CD4-positive, alpha-beta memory T cell (primary cell): ENCODE data around the gene ACSS1. TPM values are rescaled to one million over a fixed set of nuclear protein-coding genes. Genes with fewer than 3 reads are reported as not detected.
A peak's percentile ranks its signal among the peaks of the same experiment; 100 is the strongest.

Experiments
- CTCF ChIA-PET: fragments of 350-600 bp; sonication (Branson Sonifier 250); formaldehyde crosslinking; loops from one replicate; lab custom pipeline; 2021; ENCODE audit warnings: inconsistent platforms; ENCODE audit not compliant: partially characterized antibody; lab: Charles Lee
- POLR2A ChIA-PET: fragments of 350-600 bp; sonication (Branson Sonifier 250); formaldehyde crosslinking; loops from one replicate; lab custom pipeline; 2021; ENCODE audit not compliant: partially characterized antibody; lab: Charles Lee
- DNase-seq, 5 donors: peaks; one replicate each; pipeline versions ENCODE4 v3.0.0 to v3.0.0-alpha.2; 2020 to 2022; ENCODE audit warnings: mixed read lengths in 1 of 5
- H3K27ac ChIP-seq: one replicate; pipeline ENCODE4 v1.7.0; 2013; ENCODE audit warnings: low read depth, low read length
- H3K27me3 ChIP-seq: 2 replicates; pipeline ENCODE4 v1.7.0; 2013; ENCODE audit warnings: mild to moderate bottlenecking, low read length, moderate library complexity; ENCODE audit not compliant: insufficient read depth
- H3K36me3 ChIP-seq: 2 replicates; pipeline ENCODE4 v1.7.0; 2013; ENCODE audit warnings: mild to moderate bottlenecking, low read length, moderate library complexity; ENCODE audit not compliant: insufficient read depth
- H3K4me1 ChIP-seq: 2 replicates; pipeline ENCODE4 v1.7.0; 2013; ENCODE audit warnings: mild to moderate bottlenecking, low read length, moderate library complexity; ENCODE audit not compliant: insufficient read depth
- H3K4me3 ChIP-seq, 2 donors: one replicate each; pipeline ENCODE4 v1.7.0; 2013; ENCODE audit warnings: low read length in 2 of 2, mild to moderate bottlenecking in 1 of 2
- H3K9me3 ChIP-seq, 2 donors: one replicate each; pipeline ENCODE4 v1.7.0; 2013; ENCODE audit warnings: low read length in 2 of 2, control low read depth in 1 of 2; ENCODE audit not compliant: control insufficient read depth in 1 of 2
- H3K27ac Mint-ChIP-seq, 7 donors: one replicate each; pipeline ENCODE4 v1.8.0; 2020 to 2021; ENCODE audit warnings: mixed read lengths in 7 of 7, mild to moderate bottlenecking in 6 of 7, inconsistent platforms in 3 of 7, moderate library complexity in 3 of 7
- H3K27me3 Mint-ChIP-seq, 2 donors: one replicate each; pipeline ENCODE4 v1.8.0; 2020 to 2021; ENCODE audit warnings: mixed read lengths in 2 of 2
- H3K36me3 Mint-ChIP-seq, 2 donors: one replicate each; pipeline ENCODE4 v1.8.0; 2020 to 2021; ENCODE audit warnings: mixed read lengths in 2 of 2, inconsistent platforms in 1 of 2, mild to moderate bottlenecking in 1 of 2
- H3K4me1 Mint-ChIP-seq, 4 donors: one replicate each; pipeline ENCODE4 v1.8.0; 2020 to 2021; ENCODE audit warnings: mixed read lengths in 4 of 4, mild to moderate bottlenecking in 1 of 4
- H3K4me3 Mint-ChIP-seq, 8 donors: one replicate each; pipeline ENCODE4 v1.8.0; 2020 to 2021; ENCODE audit warnings: mixed read lengths in 8 of 8, mild to moderate bottlenecking in 7 of 8, moderate library complexity in 6 of 8, inconsistent platforms in 3 of 8
- H3K9me3 Mint-ChIP-seq, 8 donors: one replicate each; pipeline ENCODE4 v1.8.0; 2020 to 2021; ENCODE audit warnings: mixed read lengths in 8 of 8, mild to moderate bottlenecking in 5 of 8, inconsistent platforms in 3 of 8, moderate library complexity in 1 of 8
- intact Hi-C: fragments of 100-400 bp; cut with micrococcal nuclease; formaldehyde crosslinking; loops from one replicate; pipeline ENCODE4 v1.15.1; 2023
- polyA plus RNA-seq, 2 donors: library from polyadenylated mRNA; unstranded; fragments of 300-500 nt; fragmentation: Illumina TruSeq; gene quantifications; one replicate each; pipeline ENCODE4 v1.2.3, GENCODE V29; 2021
- total RNA-seq, 2 experiments: library from RNA; stranded (reverse); gene quantifications; one replicate each; pipeline ENCODE4 v1.2.3, GENCODE V29; 2021

ACSS1 gene
- total and polyA plus RNA-seq, 4 experiments from 2014 or later = 44.6 to 56.5 (median 51.3) TPM

DNA sequence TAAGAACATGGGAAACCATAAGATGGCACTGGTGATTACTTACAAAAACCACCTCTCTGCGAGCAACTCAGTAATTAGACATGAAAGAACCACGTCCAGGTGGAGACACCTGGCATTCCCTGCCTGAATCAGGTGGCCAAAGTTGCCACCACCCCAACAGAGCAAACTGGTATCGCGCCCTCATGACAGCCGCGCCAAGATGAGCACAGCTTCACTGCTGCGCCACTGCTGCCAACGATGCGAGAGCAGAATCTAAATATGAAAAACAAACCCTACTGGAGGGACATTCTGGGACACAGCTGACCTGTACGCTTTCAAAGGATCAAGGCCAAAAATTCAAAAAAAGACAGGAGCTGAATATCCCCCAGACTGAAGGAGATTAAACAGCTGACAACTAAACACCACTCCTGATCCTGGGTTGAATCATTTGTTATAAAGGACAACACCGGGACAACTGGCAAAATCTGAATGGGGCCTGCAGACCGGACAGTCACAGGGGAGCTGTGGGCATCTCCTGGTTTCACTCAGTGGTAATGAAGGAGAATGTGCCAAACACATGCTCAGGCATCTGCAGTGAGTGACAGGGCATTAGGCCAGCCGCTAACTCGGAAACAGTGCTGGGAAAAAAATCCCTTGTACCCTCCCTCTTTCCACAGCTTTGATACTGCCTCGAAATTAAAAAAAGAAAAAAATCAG lies 91.5 kb downstream of the ACSS1 start:
- no peak overlapping the region for H3K27ac ChIP-seq
- Mint-ChIP-seq H3K27ac (peak overlapping the region in 5 of 7 donors; percentile 14 to 78 (median 35)), H3K4me1 (peaks cover under 1 to 25% (median 12%) of the 10 kb centered on the region in 4 donors), H3K36me3 (peaks cover 80 to 95% of the 10 kb centered on the region in 2 donors), H3K9me3 (no peaks in the 10 kb centered on the region), H3K27me3 (no peaks in the 10 kb centered on the region), H3K4me3 (no peak overlapping the region)
- no peak for DNase-seq
- no peaks in the 10 kb centered on the region for H3K9me3 ChIP-seq
- intact Hi-C loops = no loop called here
- POLR2A ChIA-PET = no interaction called here
- CTCF ChIA-PET = no interaction called here
- H3K27me3 ChIP-seq = no peaks in the 10 kb centered on the region
- H3K4me1 ChIP-seq = peaks cover 17% of the 10 kb centered on the region
- no peak overlapping the region for H3K4me3 ChIP-seq
- H3K36me3 ChIP-seq = peaks cover 74% of the 10 kb centered on the region

DNA sequence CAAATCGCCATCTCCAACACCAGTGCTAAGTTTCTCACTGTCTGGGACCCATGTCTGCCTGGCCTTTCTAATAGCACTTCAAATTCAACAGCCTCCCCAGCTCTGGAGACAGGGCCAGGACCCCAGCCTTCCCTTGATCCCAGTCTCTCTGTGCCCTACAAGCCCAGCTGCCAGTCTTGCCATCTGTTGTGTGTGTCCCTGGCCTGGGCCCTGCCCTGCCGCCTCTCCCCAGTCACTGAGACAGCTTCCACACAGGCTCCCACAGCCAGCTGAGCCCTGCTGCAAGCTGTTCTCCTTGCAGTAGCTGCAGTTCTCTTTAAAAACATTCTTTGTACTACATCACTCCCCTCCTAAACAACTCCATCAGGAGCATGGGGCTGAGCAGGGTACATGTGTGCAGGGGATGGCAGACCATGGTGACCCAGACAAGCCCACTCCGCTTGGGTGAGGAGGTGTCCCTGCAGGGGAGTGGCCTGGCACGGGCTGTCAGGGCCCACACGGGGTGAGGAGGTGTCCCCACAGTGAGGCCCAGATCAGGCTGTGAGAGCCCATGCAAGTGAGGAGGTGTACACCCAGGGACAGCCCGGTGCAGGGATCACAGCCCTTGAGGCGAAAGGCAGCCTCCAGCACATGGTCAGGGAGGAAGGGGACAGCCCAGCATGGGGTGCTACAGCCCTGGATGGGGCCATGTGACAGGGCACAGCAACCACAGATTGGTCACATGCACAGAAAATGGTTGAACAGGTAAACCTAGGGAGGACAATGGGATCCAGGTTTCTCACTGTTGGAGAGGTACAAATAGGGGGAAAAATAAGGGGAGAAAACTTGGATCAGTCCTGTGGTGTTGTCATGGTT lies 92.6 kb downstream of the ACSS1 start:
- H3K27ac Mint-ChIP-seq = peak overlapping the region; percentile 54 to 88 (median 67)
- no peaks in the 10 kb centered on the region for H3K9me3 ChIP-seq
- no peak overlapping the region for H3K4me3 Mint-ChIP-seq
- ChIA-PET CTCF (interaction anchor here (1.5 kb wide), 1 partner anchor 34 kb away, joined by 3 read pairs; no protein-coding TSS in a partner anchor), POLR2A (no interaction called here)
- H3K27me3 ChIP-seq = no peaks in the 10 kb centered on the region
- H3K27ac ChIP-seq = no peak overlapping the region
- peaks cover 11 to 35% (median 22%) of the 10 kb centered on the region in 4 donors for H3K4me1 Mint-ChIP-seq
- DNase-seq = no peak
- no peaks in the 10 kb centered on the region for H3K27me3 Mint-ChIP-seq
- H3K36me3 ChIP-seq = peaks cover 64% of the 10 kb centered on the region
- no peak overlapping the region for H3K4me3 ChIP-seq
- intact Hi-C loops = no loop called here
- no peaks in the 10 kb centered on the region for H3K9me3 Mint-ChIP-seq
- peaks cover 27% of the 10 kb centered on the region for H3K4me1 ChIP-seq
- H3K36me3 Mint-ChIP-seq = peaks cover 72 to 93% of the 10 kb centered on the region in 2 donors

DNA sequence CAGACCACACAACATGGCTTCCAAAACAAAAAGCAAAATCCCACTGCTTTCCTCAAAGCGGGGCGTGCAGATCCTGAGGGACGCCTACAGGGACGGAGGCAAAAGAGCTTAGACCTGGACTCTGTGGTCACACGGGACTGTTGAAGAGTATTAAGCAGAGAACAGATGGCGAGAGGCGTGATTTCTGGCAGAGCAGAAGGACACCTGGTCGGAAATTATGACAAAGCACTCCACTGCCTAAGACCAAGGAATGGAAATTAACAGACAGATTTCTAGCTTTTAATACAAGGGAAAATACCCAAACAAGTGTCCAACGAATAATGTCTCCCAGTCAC lies 93.5 kb downstream of the ACSS1 start:
- CTCF ChIA-PET = interaction anchor here (1.5 kb wide), 1 partner anchor 33 kb away, joined by 3 read pairs; no protein-coding TSS in a partner anchor
- no peak for DNase-seq
- H3K4me1 ChIP-seq = peaks cover 30% of the 10 kb centered on the region
- Mint-ChIP-seq H3K36me3 (peaks cover 66 to 89% of the 10 kb centered on the region in 2 donors), H3K4me3 (no peak overlapping the region), H3K27me3 (no peaks in the 10 kb centered on the region), H3K4me1 (peaks cover 11 to 40% (median 22%) of the 10 kb centered on the region in 4 donors), H3K27ac (peak overlapping the region; percentile 26 to 88 (median 58)), H3K9me3 (no peaks in the 10 kb centered on the region)
- POLR2A ChIA-PET = interaction anchor here (1.1 kb wide), 1 partner anchor 15 kb away, joined by 3 read pairs; the partner anchor contains the start of gene CST7
- H3K36me3 ChIP-seq = peaks cover 64% of the 10 kb centered on the region
- H3K27me3 ChIP-seq = no peaks in the 10 kb centered on the region
- H3K27ac ChIP-seq = no peak overlapping the region
- H3K9me3 ChIP-seq = no peaks in the 10 kb centered on the region
- H3K4me3 ChIP-seq = no peak overlapping the region
- intact Hi-C loops = no loop called here

DNA sequence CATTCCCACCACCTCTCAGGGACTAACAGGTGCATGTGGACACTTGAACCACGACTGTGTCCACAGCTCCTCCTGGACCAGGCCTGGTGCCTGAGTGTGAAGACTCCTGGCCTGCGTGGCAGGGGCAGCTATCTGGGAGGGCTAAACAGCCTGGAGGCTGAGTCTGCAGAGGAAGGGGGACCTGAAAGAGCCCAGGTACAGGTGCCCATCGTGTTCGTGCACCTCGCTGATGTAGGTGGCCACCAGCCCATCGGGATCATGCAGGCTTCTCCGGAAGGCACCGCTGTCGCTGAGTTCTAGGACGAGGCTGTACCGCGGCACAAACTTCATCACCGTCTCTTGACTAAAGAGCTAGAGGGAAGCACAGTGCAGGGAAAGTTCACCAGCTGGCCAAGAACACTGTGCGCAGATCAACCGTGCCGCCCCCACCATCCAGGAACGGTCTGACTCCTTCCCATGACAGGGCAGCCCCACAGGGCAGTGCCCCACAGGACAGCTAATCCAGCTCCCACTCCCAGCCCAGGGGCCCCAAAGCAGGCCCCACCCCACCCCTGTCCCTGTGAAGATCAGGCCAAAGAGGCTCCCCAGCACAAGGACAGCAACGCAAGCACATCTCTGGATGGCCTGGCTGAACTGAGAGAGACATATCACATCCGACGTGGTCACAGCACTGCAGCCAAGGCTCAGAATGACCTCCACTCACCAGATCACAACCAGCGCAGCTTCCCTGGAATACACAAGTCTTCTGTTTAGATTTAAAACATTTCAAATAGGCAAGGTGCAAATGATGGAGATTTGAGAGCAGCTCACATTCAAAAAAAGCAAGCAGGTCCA lies 94.0 kb downstream of the ACSS1 start:
- Histone ChIP-seq H3K9me3 (no peaks in the 10 kb centered on the region), H3K36me3 (peaks cover 61% of the 10 kb centered on the region), H3K27ac (no peak overlapping the region), H3K4me1 (peaks cover 30% of the 10 kb centered on the region), H3K4me3 (no peak overlapping the region), H3K27me3 (no peaks in the 10 kb centered on the region)
- ChIA-PET POLR2A (interaction anchor here (1.1 kb wide), 1 partner anchor 15 kb away, joined by 3 read pairs; the partner anchor contains the start of gene CST7), CTCF (interaction anchor here (1.5 kb wide), 1 partner anchor 33 kb away, joined by 3 read pairs; no protein-coding TSS in a partner anchor)
- no peak overlapping the region for H3K4me3 Mint-ChIP-seq
- peaks cover 61 to 89% of the 10 kb centered on the region in 2 donors for H3K36me3 Mint-ChIP-seq
- peaks cover 11 to 40% (median 22%) of the 10 kb centered on the region in 4 donors for H3K4me1 Mint-ChIP-seq
- H3K9me3 Mint-ChIP-seq = no peaks in the 10 kb centered on the region
- H3K27me3 Mint-ChIP-seq = no peaks in the 10 kb centered on the region
- no peak for DNase-seq
- peak overlapping the region; percentile 26 to 88 (median 67) for H3K27ac Mint-ChIP-seq
- intact Hi-C loops = no loop called here

DNA sequence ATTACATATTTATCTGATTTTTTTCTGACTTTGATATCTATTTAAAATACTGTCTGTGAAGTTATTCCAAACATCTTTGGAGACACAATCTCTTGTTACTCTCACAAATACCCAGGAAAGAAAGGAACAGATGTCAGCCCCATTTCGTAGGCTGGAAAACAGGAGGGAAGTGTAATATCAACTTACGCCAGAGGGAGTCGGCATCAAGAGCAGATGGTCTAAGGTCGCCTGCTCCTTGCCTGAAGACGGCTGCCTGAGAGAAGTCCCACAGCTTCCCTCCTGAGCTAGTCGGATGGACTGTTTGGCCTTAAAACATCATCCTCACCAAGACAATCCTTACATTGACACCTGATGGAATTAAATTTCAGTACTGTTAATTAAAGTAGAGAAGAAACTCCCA lies 95.4 kb downstream of the ACSS1 start:
- no peak for DNase-seq
- intact Hi-C loops = no loop called here
- Histone ChIP-seq H3K27ac (peak overlapping the region; percentile 63), H3K9me3 (no peaks in the 10 kb centered on the region), H3K4me3 (no peak overlapping the region), H3K4me1 (peaks cover 30% of the 10 kb centered on the region), H3K36me3 (peaks cover 65% of the 10 kb centered on the region), H3K27me3 (no peaks in the 10 kb centered on the region)
- Mint-ChIP-seq H3K4me3 (peak overlapping the region in 1 of 8 donors; percentile 47), H3K9me3 (no peaks in the 10 kb centered on the region), H3K27ac (peak overlapping the region; percentile 75 to 96 (median 91)), H3K36me3 (peaks cover 49 to 85% of the 10 kb centered on the region in 2 donors), H3K27me3 (no peaks in the 10 kb centered on the region), H3K4me1 (peaks cover 11 to 40% (median 22%) of the 10 kb centered on the region in 4 donors)
- POLR2A ChIA-PET = interaction anchor here (0.8 to 1.7 kb wide), 2 partner anchors 13 to 95 kb away, joined by 3 read pairs; partner anchors contain the start of gene ACSS1
- CTCF ChIA-PET = interaction anchor here (0.8 to 1.3 kb wide), 2 partner anchors 31 to 198 kb away, joined by 3 to 5 read pairs; no protein-coding TSS in a partner anchor

DNA sequence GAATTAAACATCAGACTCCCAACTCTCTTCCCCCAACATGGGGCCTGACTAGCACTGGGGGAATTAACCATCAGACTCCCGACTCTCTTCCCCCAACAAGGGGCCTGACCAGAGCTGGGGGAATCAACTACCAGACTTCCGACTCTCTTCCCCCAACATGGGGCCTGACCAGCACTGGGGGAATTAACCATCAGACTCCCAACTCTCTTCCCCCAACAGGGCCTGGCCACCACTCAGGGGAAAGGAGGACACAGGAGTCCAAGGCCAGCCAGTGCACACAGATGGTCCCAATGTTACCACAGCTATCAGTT lies 95.8 kb downstream of the ACSS1 start:
- ChIA-PET POLR2A (interaction anchor here (0.8 to 1.8 kb wide), 3 partner anchors 12 to 234 kb away, joined by 3 to 7 read pairs (median 3); partner anchors contain the start of genes ACSS1 and ENTPD6), CTCF (interaction anchor here (0.8 to 1.3 kb wide), 2 partner anchors 31 to 198 kb away, joined by 3 to 5 read pairs; no protein-coding TSS in a partner anchor)
- no peak for DNase-seq
- no peaks in the 10 kb centered on the region for H3K27me3 Mint-ChIP-seq
- H3K4me1 Mint-ChIP-seq = peaks cover 11 to 40% (median 22%) of the 10 kb centered on the region in 4 donors
- peak overlapping the region; percentile 63 for H3K27ac ChIP-seq
- intact Hi-C loops = no loop called here
- peaks cover 65% of the 10 kb centered on the region for H3K36me3 ChIP-seq
- no peaks in the 10 kb centered on the region for H3K9me3 ChIP-seq
- peaks cover 45 to 84% of the 10 kb centered on the region in 2 donors for H3K36me3 Mint-ChIP-seq
- no peak overlapping the region for H3K4me3 ChIP-seq
- no peaks in the 10 kb centered on the region for H3K27me3 ChIP-seq
- no peaks in the 10 kb centered on the region for H3K9me3 Mint-ChIP-seq
- H3K27ac Mint-ChIP-seq = peak overlapping the region; percentile 87 to 96 (median 91)
- peaks cover 30% of the 10 kb centered on the region for H3K4me1 ChIP-seq
- peak overlapping the region in 1 of 8 donors; percentile 23 for H3K4me3 Mint-ChIP-seq
